GM19025 (cell line): ENCODE data around the gene LRP4.
"Not testable (repeated sequence)": the region's sequence is repeated elsewhere in the genome, so short reads cannot be mapped to it uniquely, and the experiment has no call there.

Experiments
- ATAC-seq: cut with Tn5 transposase; IDR thresholded peaks from one replicate; pipeline ENCODE4 v1.9.1; 2021; ENCODE audit warnings: mild to moderate bottlenecking, low read depth, moderate library complexity; ENCODE audit not compliant: unreplicated experiment

Gene LRP4, protein sequence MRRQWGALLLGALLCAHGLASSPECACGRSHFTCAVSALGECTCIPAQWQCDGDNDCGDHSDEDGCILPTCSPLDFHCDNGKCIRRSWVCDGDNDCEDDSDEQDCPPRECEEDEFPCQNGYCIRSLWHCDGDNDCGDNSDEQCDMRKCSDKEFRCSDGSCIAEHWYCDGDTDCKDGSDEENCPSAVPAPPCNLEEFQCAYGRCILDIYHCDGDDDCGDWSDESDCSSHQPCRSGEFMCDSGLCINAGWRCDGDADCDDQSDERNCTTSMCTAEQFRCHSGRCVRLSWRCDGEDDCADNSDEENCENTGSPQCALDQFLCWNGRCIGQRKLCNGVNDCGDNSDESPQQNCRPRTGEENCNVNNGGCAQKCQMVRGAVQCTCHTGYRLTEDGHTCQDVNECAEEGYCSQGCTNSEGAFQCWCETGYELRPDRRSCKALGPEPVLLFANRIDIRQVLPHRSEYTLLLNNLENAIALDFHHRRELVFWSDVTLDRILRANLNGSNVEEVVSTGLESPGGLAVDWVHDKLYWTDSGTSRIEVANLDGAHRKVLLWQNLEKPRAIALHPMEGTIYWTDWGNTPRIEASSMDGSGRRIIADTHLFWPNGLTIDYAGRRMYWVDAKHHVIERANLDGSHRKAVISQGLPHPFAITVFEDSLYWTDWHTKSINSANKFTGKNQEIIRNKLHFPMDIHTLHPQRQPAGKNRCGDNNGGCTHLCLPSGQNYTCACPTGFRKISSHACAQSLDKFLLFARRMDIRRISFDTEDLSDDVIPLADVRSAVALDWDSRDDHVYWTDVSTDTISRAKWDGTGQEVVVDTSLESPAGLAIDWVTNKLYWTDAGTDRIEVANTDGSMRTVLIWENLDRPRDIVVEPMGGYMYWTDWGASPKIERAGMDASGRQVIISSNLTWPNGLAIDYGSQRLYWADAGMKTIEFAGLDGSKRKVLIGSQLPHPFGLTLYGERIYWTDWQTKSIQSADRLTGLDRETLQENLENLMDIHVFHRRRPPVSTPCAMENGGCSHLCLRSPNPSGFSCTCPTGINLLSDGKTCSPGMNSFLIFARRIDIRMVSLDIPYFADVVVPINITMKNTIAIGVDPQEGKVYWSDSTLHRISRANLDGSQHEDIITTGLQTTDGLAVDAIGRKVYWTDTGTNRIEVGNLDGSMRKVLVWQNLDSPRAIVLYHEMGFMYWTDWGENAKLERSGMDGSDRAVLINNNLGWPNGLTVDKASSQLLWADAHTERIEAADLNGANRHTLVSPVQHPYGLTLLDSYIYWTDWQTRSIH (N-terminal part only)

DNA sequence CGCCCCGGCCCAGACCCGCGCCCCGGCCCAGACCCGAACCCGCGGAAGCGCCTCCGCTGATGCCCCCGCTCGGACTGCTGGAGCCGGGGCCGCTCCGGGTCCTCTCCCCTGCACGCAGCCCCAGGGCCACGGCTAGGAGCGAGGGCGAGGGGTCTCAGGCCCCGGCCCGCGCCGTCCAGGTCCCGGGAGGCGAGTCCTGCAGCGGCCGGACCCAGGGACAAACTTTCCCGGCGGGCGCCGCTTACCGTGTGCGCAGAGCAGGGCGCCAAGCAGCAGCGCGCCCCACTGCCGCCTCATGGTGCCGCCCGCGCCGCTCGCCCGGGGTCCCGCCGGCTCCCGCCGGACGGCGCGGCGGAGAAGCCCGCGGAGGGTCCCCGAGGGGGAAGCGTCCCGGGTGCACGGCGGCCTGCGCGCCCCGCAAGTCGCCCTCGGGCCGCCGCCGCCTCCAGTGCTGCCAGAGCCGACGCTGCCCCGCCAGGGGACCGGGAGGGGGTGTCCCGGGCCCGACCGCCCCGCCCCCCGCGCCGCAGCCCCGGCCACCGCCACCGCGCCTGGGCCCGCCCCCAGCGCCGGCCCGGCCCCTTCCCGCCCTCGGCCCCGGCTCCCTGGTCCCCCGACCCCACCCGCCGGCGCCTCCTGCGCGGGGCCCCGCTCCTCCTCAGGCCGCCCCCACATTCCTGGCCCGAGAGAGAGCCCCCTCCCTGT lies at the start of gene LRP4:
Gene LRP4, minus strand, starts transcription at position 468 of the 705 bp plus-strand sequence. Its CDS starts 171 bp downstream, at position 297.
- ATAC-seq = no peak

DNA sequence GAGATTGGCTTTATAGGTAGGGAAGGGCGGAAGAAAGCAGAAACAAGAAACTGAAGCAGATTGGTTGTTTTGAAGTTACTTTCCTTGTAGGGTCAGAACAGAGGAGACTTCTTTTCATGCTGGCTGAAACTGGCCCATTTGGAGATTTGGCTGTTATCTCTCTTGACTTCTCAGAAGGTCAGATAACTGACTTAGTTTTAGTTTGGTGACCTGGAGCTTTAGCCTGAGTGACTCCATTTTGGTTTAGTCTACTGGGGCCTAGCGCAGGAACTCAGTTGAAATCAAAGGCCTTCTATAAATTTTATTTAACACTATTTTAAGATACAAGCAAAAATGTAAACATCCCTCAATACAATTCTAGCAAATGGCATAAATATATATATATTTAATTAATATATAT lies 49.6 kb upstream of the LRP4 start:
- no peak for ATAC-seq

DNA sequence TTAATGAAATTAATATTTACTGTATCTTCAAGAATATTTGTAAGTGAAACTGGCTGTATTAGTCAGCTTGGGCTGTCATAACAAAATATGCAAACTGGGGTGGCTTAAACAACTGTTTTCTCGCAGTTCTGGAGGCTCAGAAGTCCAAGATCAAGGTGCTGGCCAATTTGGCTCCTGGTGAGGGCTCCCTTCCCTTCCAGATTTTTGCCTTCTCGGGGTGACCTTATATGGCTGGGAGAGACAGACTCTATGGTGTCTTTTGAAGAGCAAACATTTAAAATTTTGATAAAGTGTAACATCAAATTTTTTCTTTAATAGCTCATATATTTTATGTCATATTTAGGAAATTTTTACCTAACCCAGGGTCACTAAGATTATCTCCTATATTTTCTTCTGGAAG lies 48.4 kb upstream of the LRP4 start:
- ATAC-seq = no peak

- no peak for ATAC-seq
These were observed 45.5 kb upstream of the LRP4 start for GRCh38 chr11:46963844-46964243.

DNA sequence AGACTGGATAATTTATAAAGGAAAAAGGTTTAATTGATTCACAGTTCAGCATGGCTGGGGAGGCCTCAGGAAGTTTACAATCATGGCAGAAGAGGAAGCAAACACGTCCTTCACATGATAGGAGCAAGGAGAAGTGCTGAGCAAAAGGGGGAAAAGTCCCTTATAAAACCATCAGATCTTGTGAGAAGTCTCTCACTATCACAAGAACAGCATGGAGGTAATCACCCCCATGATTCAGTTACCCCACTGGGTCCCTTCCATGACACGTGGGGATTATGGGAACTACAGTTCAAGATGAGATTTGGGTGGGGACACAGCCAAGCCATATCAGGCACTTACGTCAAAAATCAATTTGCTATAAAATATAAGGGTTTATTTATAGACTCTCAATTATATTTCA lies 43.5 kb upstream of the LRP4 start:
- ATAC-seq = not testable (repeated sequence)

- ATAC-seq = no peak
These were observed 42.7 kb upstream of the LRP4 start for GRCh38 chr11:46961041-46961440.

- ATAC-seq = no peak
These were observed 40.4 kb upstream of the LRP4 start for GRCh38 chr11:46958777-46959176.

DNA sequence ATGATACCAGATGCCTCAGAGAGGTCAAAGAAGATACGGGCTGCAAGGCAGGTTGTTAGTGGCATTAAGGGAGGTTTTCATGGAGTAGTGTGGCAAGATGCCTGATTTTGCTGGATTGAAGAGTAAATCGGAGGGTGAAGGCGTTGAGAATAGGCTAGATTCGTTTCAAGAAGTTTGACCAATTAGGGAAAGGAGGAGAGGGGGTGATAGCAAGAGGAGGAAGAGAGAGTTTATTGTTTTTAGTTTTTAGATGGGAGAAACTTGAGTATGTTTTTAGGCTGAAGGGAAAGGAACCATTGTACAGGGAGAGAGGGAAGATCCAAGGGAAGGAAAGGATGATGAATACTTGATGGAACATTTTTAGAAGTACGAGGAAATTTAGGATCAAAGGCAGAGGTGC lies 34.7 kb upstream of the LRP4 start:
- ATAC-seq = no peak

DNA sequence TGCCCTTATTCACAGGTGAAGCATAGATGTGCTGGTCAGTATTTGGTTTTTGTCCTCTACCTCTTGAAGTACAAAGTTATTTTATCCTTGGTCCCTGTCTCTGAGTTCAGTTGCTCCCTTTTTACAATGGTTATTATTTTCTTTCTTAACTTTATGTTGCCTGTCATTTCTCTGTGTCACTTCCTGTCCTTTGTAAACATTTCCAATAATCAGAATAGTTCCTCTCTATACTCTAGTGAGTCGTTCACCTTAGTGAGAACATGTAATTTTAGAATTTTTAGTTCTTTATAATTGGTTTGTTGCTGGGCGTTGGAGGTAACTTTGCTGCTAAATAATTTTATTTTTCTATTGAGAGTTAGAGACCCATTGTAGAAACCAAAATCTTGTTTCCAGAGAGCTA lies 34.2 kb upstream of the LRP4 start:
- ATAC-seq = no peak

DNA sequence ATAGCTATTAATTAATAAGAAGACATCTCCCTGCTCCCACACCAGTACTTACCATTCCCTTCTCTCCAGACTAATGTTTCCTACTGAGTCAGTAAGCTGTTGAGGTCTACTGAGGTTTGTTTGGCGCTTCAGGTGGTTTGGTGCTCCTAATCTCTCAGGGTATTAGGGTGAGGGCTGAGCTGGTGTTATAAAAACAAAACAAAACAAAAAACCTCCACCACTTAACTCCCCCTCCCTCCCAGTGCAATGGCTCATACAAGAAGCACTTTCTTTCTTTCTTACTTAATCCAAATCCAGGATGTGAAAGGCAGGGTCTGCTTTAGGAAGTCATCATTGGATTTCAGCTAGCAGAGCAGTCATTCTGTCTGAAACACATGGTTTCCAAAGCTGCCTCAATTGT lies 33.5 kb upstream of the LRP4 start:
- ATAC-seq = no peak

GRCh38 chr11:46949297-46949696 lies 30.9 kb upstream of the LRP4 start:
- ATAC-seq = no peak

- ATAC-seq = no peak
These were observed 30.2 kb upstream of the LRP4 start for GRCh38 chr11:46948378-46949131.

- no peak for ATAC-seq
These were observed 29.2 kb upstream of the LRP4 start for GRCh38 chr11:46947399-46948077.

- no peak for ATAC-seq
These were observed 26.2 kb upstream of the LRP4 start for GRCh38 chr11:46944356-46945075.

DNA sequence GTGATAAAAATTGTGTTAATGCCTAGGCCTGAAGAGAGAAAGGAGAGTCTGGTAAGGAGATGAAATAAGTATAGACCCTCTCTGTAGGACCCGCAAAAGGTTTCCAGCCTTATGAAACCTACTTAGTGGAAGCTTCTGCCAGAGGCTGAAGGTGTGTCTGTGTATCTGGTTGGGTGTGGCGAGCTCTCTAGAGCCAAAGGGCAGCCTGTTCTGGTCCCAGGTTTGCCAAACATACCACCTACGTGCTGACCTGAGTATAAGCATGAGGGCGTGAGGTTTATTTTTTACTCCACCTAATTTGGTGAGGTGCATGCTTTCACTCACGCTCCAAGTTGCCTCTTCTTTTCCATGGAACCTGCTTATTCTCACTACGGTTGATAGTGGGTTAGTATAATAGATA lies 23.8 kb upstream of the LRP4 start:
- no peak for ATAC-seq

DNA sequence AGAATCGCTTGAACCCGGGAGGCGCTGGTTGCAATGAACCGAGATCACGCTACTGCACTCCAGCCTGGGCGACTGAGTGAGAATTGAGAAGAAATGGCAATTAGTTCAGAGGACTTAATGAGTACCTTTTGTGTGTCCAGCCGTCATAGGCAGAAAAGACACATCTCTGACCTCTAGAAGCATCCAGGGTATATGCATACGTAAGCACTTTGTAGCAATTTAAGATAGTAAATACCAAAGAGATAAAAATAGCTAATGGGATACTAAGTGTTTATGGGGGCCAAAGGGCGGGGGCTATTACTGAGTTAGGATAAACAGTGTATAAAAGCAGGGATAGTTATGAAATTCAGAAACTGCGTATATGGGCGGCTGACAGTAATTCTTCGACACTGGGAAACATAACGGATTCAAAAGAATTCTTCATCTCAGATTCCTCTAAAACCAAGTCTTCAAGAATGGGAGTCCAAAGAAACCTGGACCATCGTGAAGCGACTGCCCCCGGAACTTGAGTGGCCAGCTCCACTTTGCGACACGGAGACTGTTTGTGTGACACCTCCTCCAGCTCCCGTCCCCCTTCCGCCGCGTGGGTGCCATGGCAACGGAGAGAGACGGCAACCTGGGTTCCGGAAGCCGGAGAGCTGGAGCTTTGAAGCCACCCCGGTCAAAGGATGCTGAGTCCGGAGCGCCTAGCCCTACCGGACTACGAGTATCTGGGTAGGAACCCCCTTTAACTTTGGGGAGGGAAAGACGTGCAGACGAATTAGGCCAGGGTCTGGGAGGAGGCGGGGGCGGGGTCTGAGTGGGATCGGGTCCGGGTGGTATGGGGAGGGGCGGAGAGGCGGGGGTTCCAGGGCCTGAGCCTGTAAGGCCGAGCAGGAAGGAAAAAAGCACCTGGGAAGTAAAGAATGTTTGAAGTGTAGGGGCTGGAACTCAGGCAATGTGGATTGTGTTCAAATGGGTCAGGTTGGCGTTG lies 18.1 kb upstream of the LRP4 start, which contains the start of gene CSTPP1:
Gene CSTPP1, plus strand, starts transcription at position 624 of the 973 bp plus-strand sequence. Its CDS starts 45 bp downstream, at position 669.
- ATAC-seq = peak; percentile 86

DNA sequence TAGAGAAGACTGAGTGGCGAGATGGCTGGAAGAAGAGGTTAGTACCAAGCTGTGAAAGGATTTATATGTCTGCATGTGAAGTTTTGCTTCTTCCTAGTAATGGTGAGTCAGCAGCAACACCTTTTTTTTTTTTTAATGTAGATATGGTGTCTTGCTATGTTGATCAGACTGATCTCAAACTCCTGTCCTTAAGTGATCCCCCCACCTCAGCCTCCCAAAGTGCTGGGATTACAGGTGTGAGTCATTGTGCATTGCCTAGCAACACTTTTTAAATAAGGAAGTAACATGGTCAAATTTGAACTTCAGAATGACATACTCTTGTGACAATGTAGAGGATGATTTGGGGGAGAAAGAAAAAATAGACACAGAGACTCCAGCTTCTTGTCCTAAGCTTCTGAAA lies 11.7 kb upstream of the LRP4 start:
- no peak for ATAC-seq
